Measurements from ENCODE around the gene ARHGEF33.

The ARHGEF33 gene

DNA sequence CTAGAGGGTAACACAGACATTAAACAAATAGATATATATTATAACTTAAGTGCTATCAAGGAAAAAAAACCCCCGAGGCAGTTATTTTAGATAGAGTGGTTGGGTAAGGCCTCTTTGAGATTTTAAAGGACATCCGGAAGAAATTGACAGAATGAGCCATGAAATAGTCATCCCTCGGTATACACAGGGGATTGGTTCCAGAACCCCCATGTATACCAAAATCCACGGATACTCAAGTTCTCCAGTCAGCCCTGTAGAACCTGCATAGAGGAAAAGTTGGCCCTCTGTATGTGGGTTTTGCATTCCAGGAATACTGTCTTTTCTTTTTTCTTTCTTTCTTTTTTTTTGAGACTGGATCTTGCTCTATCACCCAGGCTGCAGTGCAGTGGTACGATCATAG is 15.9 kb upstream of the ARHGEF33 start:
- no peak for DNase-seq (ENCODE audit: extremely low read depth, low read depth)
- TF ChIP-seq, protein P1, sequence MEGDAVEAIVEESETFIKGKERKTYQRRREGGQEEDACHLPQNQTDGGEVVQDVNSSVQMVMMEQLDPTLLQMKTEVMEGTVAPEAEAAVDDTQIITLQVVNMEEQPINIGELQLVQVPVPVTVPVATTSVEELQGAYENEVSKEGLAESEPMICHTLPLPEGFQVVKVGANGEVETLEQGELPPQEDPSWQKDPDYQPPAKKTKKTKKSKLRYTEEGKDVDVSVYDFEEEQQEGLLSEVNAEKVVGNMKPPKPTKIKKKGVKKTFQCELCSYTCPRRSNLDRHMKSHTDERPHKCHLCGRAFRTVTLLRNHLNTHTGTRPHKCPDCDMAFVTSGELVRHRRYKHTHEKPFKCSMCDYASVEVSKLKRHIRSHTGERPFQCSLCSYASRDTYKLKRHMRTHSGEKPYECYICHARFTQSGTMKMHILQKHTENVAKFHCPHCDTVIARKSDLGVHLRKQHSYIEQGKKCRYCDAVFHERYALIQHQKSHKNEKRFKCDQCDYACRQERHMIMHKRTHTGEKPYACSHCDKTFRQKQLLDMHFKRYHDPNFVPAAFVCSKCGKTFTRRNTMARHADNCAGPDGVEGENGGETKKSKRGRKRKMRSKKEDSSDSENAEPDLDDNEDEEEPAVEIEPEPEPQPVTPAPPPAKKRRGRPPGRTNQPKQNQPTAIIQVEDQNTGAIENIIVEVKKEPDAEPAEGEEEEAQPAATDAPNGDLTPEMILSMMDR (IDR thresholded peaks at IDR 0.05; ENCODE audit: low read depth, low read length) = no peak

DNA sequence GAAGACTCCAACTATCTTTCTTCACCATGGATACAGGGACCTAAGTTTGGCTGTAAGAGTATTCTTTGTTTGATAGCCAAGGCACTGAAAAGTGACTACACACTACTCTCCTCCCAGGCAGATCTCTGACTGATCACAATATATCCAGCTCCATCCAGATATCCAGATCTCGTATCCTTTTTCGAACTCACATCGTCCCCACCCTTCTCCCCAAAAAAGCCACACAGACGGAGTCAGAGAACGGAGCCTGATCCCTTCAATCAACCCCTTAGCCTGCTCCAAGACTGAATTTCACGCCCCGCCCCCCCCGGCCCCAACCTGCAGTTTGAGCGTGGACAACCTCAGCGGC is 14.5 kb upstream of the ARHGEF33 start:
- no peak for DNase-seq (ENCODE audit: extremely low read depth, low read depth)
- TF ChIP-seq, protein P1 (IDR thresholded peaks at IDR 0.05; ENCODE audit: low read depth, low read length) = no peak

DNA sequence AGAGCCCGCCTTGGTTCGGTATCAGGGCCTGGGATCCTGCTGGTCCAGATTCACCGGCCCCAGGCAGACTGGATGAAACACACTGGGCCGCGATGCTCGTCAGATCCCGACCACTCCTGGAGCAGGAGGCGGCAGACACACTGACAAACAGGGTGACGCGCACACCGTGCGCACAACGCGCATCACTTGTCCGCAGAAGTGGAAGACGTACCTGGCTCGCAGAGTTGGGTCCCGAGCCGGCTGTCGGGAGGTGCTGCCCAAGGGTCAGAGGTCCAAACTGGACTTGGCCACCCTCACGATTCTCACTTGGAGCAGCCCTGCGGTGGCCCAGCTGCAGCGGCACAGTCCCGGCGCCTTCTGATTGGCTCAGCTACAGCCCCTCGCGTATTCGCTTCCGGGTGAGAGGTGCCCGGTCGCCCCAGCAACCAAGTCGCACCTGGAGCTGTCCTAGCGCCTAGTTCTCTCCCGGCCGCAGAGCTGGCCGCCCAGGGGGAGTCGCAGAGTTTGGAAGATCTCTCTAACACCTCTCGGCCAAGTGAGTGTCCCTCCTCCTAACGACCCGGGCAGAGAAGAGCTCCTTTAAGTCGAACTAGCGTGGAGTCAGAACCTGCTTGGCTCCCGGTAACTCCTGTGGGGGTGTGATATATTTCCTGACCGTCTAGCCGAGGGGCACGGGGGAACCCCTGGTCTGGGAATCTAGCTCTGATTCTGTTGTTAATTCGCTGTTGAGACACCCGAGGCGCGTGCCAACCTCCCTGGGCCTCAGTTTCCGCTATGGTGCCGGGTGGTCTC is 13.9 kb upstream of the ARHGEF33 start, which contains the start of the genes DHX57 and MORN2:
DHX57 (minus strand) TSS at position 359 of the 792 bp plus-strand sequence. CDS start 7,529 bp downstream, outside the sequence.
MORN2 (plus strand) TSS at position 401 of the 792 bp plus-strand sequence.
- TF ChIP-seq, protein P1 (IDR thresholded peaks at IDR 0.05; ENCODE audit: low read depth, low read length) = no peak

DNA sequence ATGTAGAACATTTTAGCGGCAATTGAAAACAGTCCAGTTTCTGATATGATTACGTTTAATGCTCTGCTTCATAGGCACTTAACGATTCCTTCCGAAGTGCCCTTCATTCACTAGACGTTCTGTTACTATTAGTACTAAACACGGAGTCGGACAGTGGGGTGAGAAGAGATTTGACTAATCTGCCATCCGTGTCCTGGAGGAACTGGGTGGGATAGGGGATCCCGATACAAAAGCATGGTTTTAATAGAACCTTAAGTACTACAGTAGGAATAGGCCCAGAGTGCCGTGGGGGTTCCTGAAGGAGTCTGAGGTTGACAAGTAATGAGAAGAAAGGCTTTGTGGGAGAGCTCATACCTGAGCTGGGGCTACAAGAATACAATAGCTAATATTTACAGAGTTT is 13.3 kb upstream of the ARHGEF33 start:
- no peak for DNase-seq (ENCODE audit: extremely low read depth, low read depth)
- TF ChIP-seq, protein P1 (IDR thresholded peaks at IDR 0.05; ENCODE audit: low read depth, low read length) = no peak

More for the DNA sequence above, 13.9 kb upstream of the ARHGEF33 start, which contains the start of the genes DHX57 and MORN2:
- DNase-seq (ENCODE audit: extremely low read depth, low read depth) = peak; percentile 20

DNA sequence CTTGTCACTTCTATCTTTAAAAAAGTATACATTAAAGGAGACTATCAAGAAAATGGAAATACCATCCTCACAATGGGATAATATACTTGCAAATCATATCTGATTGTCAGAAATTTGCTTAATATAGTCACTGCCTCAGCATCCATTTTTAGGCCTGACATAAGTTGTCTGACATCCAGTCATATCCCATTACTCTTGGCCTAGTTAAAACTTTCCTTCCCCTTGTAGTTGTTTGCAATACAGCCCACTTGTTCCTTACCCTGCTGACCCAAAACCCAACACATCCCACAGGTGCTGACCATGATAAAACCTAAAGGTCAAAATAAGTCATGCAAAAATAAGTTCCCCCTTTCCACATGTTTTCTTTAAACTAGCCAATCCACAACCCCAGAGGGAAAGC is 3.6 kb upstream of the ARHGEF33 start:
- no peak for DNase-seq (ENCODE audit: extremely low read depth, low read depth)
- TF ChIP-seq, protein P1 (IDR thresholded peaks at IDR 0.05; ENCODE audit: low read depth, low read length) = no peak

DNA sequence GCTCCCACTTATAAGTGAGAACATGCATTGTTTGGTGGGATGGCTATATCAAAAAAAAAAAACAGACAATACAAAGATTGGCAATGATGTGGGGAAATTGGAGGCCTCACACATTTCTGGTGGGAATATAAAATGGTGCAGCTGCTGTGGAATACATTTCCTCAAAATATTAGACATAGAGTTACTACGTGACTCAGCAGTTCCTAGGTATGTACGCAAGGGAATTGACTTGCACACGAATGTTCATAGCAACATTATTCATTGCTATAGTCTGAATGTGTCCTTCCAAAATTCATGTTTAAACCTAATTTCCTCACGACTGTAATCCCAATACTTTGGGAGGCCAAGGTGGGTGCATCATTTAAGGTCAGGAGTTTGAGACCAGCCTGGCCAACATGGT is 2.3 kb upstream of the ARHGEF33 start:
- TF ChIP-seq, protein P1 (IDR thresholded peaks at IDR 0.05; ENCODE audit: low read depth, low read length) = no peak
- no peak for DNase-seq (ENCODE audit: extremely low read depth, low read depth)

DNA sequence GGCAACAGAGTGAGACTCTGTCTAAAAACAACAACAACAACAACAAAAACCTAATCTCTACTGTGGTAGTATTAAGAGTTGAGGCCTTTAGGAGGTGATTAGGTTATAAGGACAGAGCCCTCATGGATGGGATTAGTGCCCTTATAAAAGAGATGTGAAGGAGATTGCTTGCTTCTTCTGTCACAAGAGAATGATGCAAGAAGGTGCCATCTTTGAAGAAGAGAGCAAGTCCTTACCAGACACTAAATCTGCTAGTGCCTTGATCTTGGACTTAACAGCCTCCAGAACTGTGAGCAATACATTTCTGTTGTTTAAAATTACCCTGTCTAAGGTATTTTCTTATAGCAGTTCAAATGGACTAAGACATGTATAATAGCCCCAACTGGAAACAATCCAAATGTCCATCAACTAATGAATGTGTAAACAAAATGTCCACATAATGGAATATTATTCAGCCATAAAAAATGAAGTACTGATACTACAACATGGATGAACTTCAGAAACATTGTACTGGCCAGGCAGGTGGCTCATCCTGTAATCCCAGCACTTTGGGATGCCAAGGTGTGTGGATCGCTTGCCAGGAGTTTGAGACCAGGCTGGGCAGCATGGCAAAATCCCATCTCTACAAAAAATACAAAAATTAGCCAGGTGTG is 1.6 kb upstream of the ARHGEF33 start:
- no peak for DNase-seq (ENCODE audit: extremely low read depth, low read depth)
- TF ChIP-seq, protein P1 (IDR thresholded peaks at IDR 0.05; ENCODE audit: low read depth, low read length) = no peak
